ENCODE measurements around the gene GYS1. TPM values are rescaled to one million over a fixed set of nuclear protein-coding genes. Genes with fewer than 3 reads are reported as not detected.

GYS1 gene
- total RNA-seq, 1 donor from 2014 or later, result 42.4 TPM

- no peak for DNase-seq
These were observed 4.8 kb downstream of the GYS1 start for GRCh38 chr19:48988286-48988685.

- no peak for DNase-seq
These were observed 5.8 kb downstream of the GYS1 start for GRCh38 chr19:48987323-48987722.

- DNase-seq, result no peak
These were observed 6.9 kb downstream of the GYS1 start for GRCh38 chr19:48986211-48986610.

GRCh38 chr19:48985711-48986110, 7.4 kb downstream of the GYS1 start:
- DNase-seq, result no peak

- no peak for DNase-seq
These were observed 10.8 kb downstream of the GYS1 start for GRCh38 chr19:48982280-48982679.

GRCh38 chr19:48977061-48977460, 16.0 kb downstream of the GYS1 start:
- no peak for DNase-seq

- no peak for DNase-seq
These were observed 16.9 kb downstream of the GYS1 start for GRCh38 chr19:48975947-48976847.

GRCh38 chr19:48970923-48971395, 22.1 kb downstream of the GYS1 start:
- DNase-seq, result peak; percentile 56

- no peak for DNase-seq
These were observed 22.9 kb downstream of the GYS1 start for GRCh38 chr19:48970139-48970766.

GRCh38 chr19:48969276-48970138, 23.6 kb downstream of the GYS1 start:
- DNase-seq, result no peak

GRCh38 chr19:48968813-48969218, 24.3 kb downstream of the GYS1 start:
- no peak for DNase-seq

- DNase-seq, result no peak
These were observed 24.9 kb downstream of the GYS1 start for GRCh38 chr19:48968179-48968661.

GRCh38 chr19:48967346-48968178, 25.5 kb downstream of the GYS1 start:
- no peak for DNase-seq

GRCh38 chr19:48966541-48967345, 26.4 kb downstream of the GYS1 start:
- no peak for DNase-seq

- DNase-seq, result peak; percentile 67
These were observed 27.1 kb downstream of the GYS1 start for GRCh38 chr19:48965806-48966540.

GRCh38 chr19:48965040-48965805, 27.9 kb downstream of the GYS1 start, which contains the start of gene FTL:
Gene FTL, plus strand, starts transcription at chr19:48965309. Its CDS starts 199 bp downstream, at chr19:48965508.
- peak; percentile 94 for DNase-seq

GRCh38 chr19:48964205-48965039, 28.7 kb downstream of the GYS1 start:
- no peak for DNase-seq
